ENCODE measurements around the gene ATG16L1. TPM values are rescaled to one million over a fixed set of nuclear protein-coding genes. Genes with fewer than 3 reads are reported as not detected.

ATG16L1 gene
- total and polyA plus RNA-seq, 9 of the 15 experiments (the other 6 are each of a cell fraction or from before 2014, with no cell fraction given) = 6.4 to 21.3 (median 17.2) TPM

DNA sequence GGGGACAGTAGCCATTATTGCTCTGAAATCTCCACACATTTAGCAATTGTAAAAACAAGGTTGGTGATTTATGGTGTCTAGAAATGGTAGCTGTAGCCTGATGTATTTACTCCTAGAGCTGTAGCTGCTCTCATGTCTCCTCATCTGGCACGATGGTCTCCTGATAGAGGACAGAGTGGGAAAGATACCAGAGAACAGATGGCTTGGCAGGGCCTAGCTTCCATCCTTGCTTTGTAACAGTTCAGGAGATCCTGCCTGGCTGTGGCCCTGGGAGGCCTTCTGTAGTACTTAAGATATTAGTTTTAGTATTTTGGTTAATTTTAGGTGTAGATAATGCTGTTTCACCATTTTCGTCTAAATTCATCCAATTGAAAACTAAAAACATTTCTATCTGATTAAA, 6.7 kb downstream of the ATG16L1 start:
- Histone ChIP-seq H3K9me3 (replicated peaks; ENCODE audit: control insufficient read depth, insufficient read depth, low read depth, low read length) (no peaks in the 10 kb centered on the region), H3K9me1 (ENCODE audit: control insufficient read depth, insufficient read depth, low read length) (no peaks in the 10 kb centered on the region), H3K4me1 (replicated peaks in 1 of 2; ENCODE audit: control insufficient read depth in 2 of 2, insufficient read depth in 2 of 2, low read length in 2 of 2) (peaks cover 0 to 3% of the 10 kb centered on the region in 2 experiments; a peak in 2 of 5 replicates), H3K27ac (ENCODE audit: extremely low read depth, low read depth, low read length) (no peak overlapping the region), H4K20me1 (replicated peaks; ENCODE audit: control insufficient read depth, insufficient read depth, low read length) (peaks cover 5% of the 10 kb centered on the region; the same call in 1 of the 2 replicates), H3K4me2 (ENCODE audit: insufficient read depth, low read length) (no peak overlapping the region), H3K4me3 (no peak overlapping the region), H3K36me3 (ENCODE audit: control insufficient read depth, insufficient read depth, low read length) (peaks cover 86% of the 10 kb centered on the region; the same call in 2 of the 3 replicates), H3K79me2 (ENCODE audit: control insufficient read depth, insufficient read depth, low read length) (peaks cover 32% of the 10 kb centered on the region), H3K27me3 (ENCODE audit: control insufficient read depth in 2 of 2, insufficient read depth in 2 of 2, low read length in 2 of 2) (no peaks in the 10 kb centered on the region), H2AFZ (ENCODE audit: low read depth, low read length) (no peak overlapping the region), H3K9ac (ENCODE audit: insufficient read depth in 1 of 2, low read depth in 2 of 2, low read length in 2 of 2) (no peak overlapping the region)
- ChIA-PET POLR2A (no interaction called here), CTCF (ENCODE audit: low intra/inter-chr PET ratio) (no interaction called here)
- in situ Hi-C loops (cut with MboI) = loop anchor here (25.0 kb wide), 1 partner anchor 646 kb away; no protein-coding TSS in a partner anchor
- ATAC-seq = no peak
- DNase-seq (ENCODE audit: extremely low read depth in 1 of 4, low spot score in 3 of 4) = no peak
- intact Hi-C loops (cut with micrococcal nuclease) = loop anchor here (10.0 kb wide), 1 partner anchor 213 kb away; no protein-coding TSS in a partner anchor
- no peak for FAIRE-seq
- TF ChIP-seq HDGF (IDR thresholded peaks at IDR 0.05) (no peak), NFIC (IDR thresholded peaks at IDR 0.05) (no peak)
- TF ChIP-seq, protein P1, sequence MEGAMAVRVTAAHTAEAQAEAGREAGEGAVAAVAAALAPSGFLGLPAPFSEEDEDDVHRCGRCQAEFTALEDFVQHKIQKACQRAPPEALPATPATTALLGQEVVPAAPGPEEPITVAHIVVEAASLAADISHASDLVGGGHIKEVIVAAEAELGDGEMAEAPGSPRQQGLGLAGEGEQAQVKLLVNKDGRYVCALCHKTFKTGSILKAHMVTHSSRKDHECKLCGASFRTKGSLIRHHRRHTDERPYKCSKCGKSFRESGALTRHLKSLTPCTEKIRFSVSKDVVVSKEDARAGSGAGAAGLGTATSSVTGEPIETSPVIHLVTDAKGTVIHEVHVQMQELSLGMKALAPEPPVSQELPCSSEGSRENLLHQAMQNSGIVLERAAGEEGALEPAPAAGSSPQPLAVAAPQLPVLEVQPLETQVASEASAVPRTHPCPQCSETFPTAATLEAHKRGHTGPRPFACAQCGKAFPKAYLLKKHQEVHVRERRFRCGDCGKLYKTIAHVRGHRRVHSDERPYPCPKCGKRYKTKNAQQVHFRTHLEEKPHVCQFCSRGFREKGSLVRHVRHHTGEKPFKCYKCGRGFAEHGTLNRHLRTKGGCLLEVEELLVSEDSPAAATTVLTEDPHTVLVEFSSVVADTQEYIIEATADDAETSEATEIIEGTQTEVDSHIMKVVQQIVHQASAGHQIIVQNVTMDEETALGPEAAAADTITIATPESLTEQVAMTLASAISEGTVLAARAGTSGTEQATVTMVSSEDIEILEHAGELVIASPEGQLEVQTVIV (CRISPR knock-in tag; IDR thresholded peaks at IDR 0.05; ENCODE audit: borderline replicate concordance) = no peak
- BruUV-seq (replicated peaks) = no TSS peak
- WGBS (ENCODE audit: insufficient coverage, low coverage, missing lambda C conversion rate) = 100% methylated on average over 2 of the region's 2 CpGs

All from K562 (cell line).